Lower leg skin (tissue), 4 donors: ENCODE measurements around the gene DIS3L2. TPM values are rescaled to one million over a fixed set of nuclear protein-coding genes. Genes with fewer than 3 reads are reported as not detected.

Experiments
- DNase-seq, 2 donors: peaks; one replicate each; pipeline ENCODE4 v3.0.0-alpha.2; 2019; ENCODE audit warnings: low spot score in 2 of 2
- H3K4me3 ChIP-seq: fragments of 200-600 bp; sonication (generic); 2 replicates; pipeline ENCODE4 v1.5.1; 2017; ENCODE audit warnings: mild to moderate bottlenecking, low read depth; ENCODE audit not compliant: poor library complexity, severe bottlenecking
- POLR2A ChIP-seq, 2 donors: fragments of 450-650 bp; IDR thresholded peaks; one replicate each; pipeline ENCODE4 v1.6.1; 2016 to 2017; ENCODE audit warnings: antibody characterized with exemption in 2 of 2, mild to moderate bottlenecking in 1 of 2, moderate library complexity in 1 of 2
- WGBS, 2 donors: methylation state at CpG; one replicate each; pipeline ENCODE4 v1.1.5; 2018; 5-methylcytosine and 5-hydroxymethylcytosine counted together
- intact Hi-C: fragments of 100-400 bp; cut with DNase I; formaldehyde crosslinking; loops from one replicate; pipeline ENCODE4 v1.15.0; 2023; ENCODE audit warnings: low total_unique reads
- total RNA-seq, 4 donors: library from RNA; depleted of rRNA; stranded (reverse); fragments of >200 nt; gene quantifications; one replicate each; pipeline ENCODE4 v1.1.0, GENCODE V29; 2016
- TF ChIP-seq, protein P1 (sequence below), 3 donors: fragments of 450-650 bp; IDR thresholded peaks; one replicate each; pipeline ENCODE4 v1.5.1; 2016; ENCODE audit warnings: antibody characterized with exemption in 3 of 3, mild to moderate bottlenecking in 3 of 3, moderate library complexity in 2 of 3

Gene DIS3L2
- total RNA-seq, 4 donors from 2014 or later = 26.4 to 39.0 (median 34.4) TPM

DNA sequence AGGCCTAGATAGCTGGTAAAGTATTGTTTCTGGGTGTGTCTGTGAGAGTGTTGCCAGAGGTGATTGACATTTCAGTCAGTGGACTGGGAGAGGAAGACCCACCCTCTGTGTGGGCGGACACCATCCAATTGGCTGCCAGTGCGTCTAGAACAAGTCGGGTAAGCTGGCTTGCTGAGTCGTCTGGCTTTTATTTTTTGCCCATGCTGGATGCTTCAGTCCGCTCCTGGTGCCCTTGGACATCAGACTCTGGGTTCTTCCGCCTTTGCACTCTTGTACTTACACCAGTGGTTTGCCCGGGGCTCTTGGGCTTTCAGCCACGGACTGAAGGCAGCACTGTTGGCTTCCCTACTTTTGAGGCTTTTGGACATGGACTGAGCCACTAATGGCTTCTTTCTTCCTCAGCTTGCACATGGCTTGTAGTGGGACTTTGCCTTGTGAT, 24.3 kb downstream of the DIS3L2 start:
- peak in 1 of 2 donors; percentile 49 for DNase-seq
- intact Hi-C loops = no loop called here
- no peak overlapping the region for H3K4me3 ChIP-seq
- TF ChIP-seq POLR2A (IDR thresholded peaks at IDR 0.05) = no peak
- TF ChIP-seq, protein P1, sequence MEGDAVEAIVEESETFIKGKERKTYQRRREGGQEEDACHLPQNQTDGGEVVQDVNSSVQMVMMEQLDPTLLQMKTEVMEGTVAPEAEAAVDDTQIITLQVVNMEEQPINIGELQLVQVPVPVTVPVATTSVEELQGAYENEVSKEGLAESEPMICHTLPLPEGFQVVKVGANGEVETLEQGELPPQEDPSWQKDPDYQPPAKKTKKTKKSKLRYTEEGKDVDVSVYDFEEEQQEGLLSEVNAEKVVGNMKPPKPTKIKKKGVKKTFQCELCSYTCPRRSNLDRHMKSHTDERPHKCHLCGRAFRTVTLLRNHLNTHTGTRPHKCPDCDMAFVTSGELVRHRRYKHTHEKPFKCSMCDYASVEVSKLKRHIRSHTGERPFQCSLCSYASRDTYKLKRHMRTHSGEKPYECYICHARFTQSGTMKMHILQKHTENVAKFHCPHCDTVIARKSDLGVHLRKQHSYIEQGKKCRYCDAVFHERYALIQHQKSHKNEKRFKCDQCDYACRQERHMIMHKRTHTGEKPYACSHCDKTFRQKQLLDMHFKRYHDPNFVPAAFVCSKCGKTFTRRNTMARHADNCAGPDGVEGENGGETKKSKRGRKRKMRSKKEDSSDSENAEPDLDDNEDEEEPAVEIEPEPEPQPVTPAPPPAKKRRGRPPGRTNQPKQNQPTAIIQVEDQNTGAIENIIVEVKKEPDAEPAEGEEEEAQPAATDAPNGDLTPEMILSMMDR (IDR thresholded peaks at IDR 0.05) = no peak
- 43 to 56% methylated on average over 8 of the region's 8 CpGs for WGBS, 2 donors

DNA sequence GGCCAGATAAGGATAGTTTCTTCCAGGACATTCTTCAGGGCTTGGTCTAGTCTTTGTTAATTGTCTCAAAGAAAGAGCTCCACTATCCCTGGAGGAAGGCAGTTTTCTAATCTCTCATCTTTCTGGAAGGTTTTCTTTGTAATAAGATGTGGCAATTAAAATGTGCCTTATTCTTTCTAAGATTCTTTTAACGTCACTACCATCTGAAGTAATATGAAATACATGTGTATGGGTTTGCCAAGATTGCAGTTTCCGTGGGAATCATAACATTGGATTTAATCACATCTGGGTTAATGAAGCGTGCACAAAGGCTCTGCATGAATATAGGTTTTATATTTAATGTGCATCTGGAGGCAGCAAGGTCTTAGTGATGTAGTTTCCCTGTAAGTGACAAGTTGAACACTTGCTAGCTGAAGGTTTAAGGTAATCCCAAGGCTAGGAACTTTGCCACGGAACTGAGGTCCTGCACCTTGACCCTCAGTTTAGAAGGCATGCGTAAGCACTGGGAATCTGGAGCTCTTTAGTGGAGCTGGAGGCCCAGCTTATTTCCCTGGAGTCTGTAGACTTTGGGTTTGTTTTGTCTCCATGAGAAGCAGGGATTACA, 25.7 kb downstream of the DIS3L2 start:
- intact Hi-C loops = no loop called here
- H3K4me3 ChIP-seq = no peak overlapping the region
- no peak for DNase-seq
- TF ChIP-seq POLR2A (IDR thresholded peaks at IDR 0.05) = no peak
- TF ChIP-seq, protein P1 (IDR thresholded peaks at IDR 0.05) = no peak
- WGBS, 2 donors = 57% methylated on average over 5 of the region's 5 CpGs

DNA sequence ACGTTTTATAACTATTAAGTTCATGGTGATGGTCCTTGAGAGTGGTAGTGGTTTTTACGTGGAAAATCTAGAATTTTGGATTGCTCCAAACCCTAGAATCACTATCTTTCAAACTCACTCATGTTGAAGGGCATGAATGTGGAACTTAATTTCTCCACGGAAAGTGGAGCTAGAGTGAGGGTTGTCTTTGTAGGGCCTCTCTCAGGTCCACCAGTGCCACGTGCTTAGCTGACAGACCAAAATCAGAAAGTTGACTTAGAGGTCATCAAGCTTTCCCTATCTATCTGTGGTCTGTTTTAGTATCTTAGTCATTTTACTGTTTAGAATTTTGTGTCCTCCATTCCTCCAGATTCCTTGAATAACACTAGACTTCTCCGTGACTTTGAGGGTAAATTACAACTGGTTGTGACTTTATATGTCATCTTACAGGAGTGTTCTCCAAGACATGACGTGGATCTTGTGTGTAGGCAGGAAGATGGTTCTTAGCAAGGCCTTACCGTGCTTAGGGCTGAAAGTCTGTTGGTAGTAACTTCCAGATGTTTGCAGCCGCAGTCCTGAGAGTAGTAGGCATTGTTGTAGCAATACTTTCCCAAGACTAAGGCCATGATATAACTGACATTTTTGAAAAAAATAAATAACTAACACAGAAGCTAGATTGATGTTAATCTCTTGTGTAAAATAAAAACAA, 26.8 kb downstream of the DIS3L2 start:
- DNase-seq = no peak
- WGBS, 2 donors = 84 to 94% methylated on average over 8 of the region's 8 CpGs
- no peak overlapping the region for H3K4me3 ChIP-seq
- intact Hi-C loops = no loop called here
- TF ChIP-seq, protein P1 (IDR thresholded peaks at IDR 0.05) = no peak
- no peak for TF ChIP-seq POLR2A (IDR thresholded peaks at IDR 0.05)

DNA sequence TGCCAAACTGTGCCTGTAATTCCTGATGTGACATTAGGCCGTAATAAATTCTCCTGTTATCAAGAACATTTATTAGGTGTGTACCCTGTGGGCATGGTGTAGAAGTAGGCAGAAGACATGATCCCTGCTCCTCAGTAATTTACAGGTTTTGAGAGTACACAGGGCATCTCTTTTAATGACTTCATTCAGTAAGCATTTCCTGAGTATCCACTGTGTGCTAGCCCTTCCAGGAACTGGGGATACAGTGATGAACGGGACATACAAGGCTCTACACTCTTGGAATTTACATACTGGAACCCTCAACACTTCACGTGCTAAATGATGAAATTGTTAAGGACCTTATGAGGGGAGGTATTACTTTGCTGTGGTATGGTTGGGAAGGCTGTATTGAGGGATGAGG, 30.2 kb downstream of the DIS3L2 start:
- no peak for DNase-seq
- no peak overlapping the region for H3K4me3 ChIP-seq
- 75 to 82% methylated on average over 3 of the region's 3 CpGs for WGBS, 2 donors
- TF ChIP-seq, protein P1 (IDR thresholded peaks at IDR 0.05) = no peak
- no peak for TF ChIP-seq POLR2A (IDR thresholded peaks at IDR 0.05)
- intact Hi-C loops = no loop called here

DNA sequence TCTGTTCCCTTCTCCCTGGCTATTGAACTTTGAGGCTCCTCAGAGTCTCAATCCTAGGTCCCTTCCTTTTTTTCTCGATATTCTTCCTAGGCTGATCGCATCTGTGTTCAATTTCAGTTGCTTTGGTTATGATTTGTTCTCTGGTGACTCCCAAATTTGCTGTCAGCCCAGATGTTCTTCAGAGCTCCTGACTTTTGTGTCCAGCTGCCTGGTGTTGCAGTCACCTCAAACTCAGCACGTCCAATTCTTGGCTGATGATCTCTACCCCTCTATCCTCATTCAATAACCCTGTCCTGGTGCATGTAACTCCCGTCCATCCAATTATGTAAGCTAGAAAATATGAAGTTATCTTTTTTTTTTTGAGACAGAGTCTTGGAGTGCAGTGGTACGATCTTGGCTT, 31.4 kb downstream of the DIS3L2 start:
- intact Hi-C loops = no loop called here
- no peak overlapping the region for H3K4me3 ChIP-seq
- DNase-seq = no peak
- 57 to 60% methylated on average over 5 of the region's 5 CpGs for WGBS, 2 donors
- TF ChIP-seq, protein P1 (IDR thresholded peaks at IDR 0.05) = no peak
- TF ChIP-seq POLR2A (IDR thresholded peaks at IDR 0.05) = no peak
